T-cell (primary cell): ENCODE results near the gene PTGES2. TPM values are rescaled to one million over a fixed set of nuclear protein-coding genes. Genes with fewer than 3 reads are reported as not detected.
"Not testable (repeated sequence)": the region's sequence is repeated elsewhere in the genome, so short reads cannot be mapped to it uniquely, and the experiment has no call there.

Experiments used
- ATAC-seq, 4 experiments: fragments of 200-7000 bp in 3 of 4; fragments of 150-1000 bp in 1 of 4; cut with Tn5 transposase; replicated peaks in 1 of 4; 1 replicate in 3 of 4; 2 replicates in 1 of 4; pipeline ENCODE4 v1.10.0; 2021; ENCODE audit warnings: moderate library complexity in 3 of 4, mild to moderate bottlenecking in 2 of 4, moderate number of reproducible peaks in 1 of 4
- CTCF ChIA-PET, 2 donors: fragments of 300-600 bp; sonication (Branson Sonifier 250); formaldehyde crosslinking; loops; one replicate each; lab custom pipeline; 2022; ENCODE audit warnings: antibody characterized with exemption in 2 of 2; lab: Charles Lee
- POLR2A ChIA-PET, 2 donors: fragments of 300-600 bp; sonication (Branson Sonifier 250); formaldehyde crosslinking; loops; one replicate each; lab custom pipeline; 2022; ENCODE audit warnings: antibody characterized with exemption in 2 of 2; lab: Charles Lee
- DNase-seq, 35 experiments: peaks; one replicate each; pipeline versions ENCODE4 v3.0.0 to v3.0.0-alpha.2; 2013 to 2023
- H3K27ac ChIP-seq: one replicate; pipeline ENCODE4 v1.5.1; 2013; ENCODE audit warnings: low read length
- H3K27me3 ChIP-seq, 2 experiments: replicated peaks in 1 of 2; 1 replicate in 1 of 2; 2 replicates in 1 of 2; pipeline versions ENCODE4 v1.6.1 to v1.7.0; 2013; ENCODE audit warnings: low read length in 1 of 2, mixed read lengths in 1 of 2; ENCODE audit not compliant: control insufficient read depth in 2 of 2, insufficient read depth in 2 of 2; ENCODE audit errors: extremely low read depth in 1 of 2
- H3K36me3 ChIP-seq, 2 donors: 1 replicate in 1 of 2; 2 replicates in 1 of 2; pipeline versions ENCODE4 v1.6.1 to v1.7.0; 2013; ENCODE audit warnings: low read length in 1 of 2; ENCODE audit not compliant: control insufficient read depth in 2 of 2, insufficient read depth in 1 of 2; ENCODE audit errors: extremely low read depth in 1 of 2
- H3K4me1 ChIP-seq, 2 experiments: 1 replicate in 1 of 2; 2 replicates in 1 of 2; pipeline versions ENCODE4 v1.6.1 to v1.7.0; 2013; ENCODE audit warnings: low read length in 2 of 2, mixed read lengths in 1 of 2; ENCODE audit not compliant: insufficient read depth in 2 of 2, control insufficient read depth in 1 of 2; ENCODE audit errors: extremely low read depth in 1 of 2
- H3K4me3 ChIP-seq, 2 donors: 1 replicate in 1 of 2; 2 replicates in 1 of 2; pipeline versions ENCODE4 v1.5.1 to v1.7.0; 2013; ENCODE audit warnings: mild to moderate bottlenecking in 2 of 2, low read length in 1 of 2, moderate library complexity in 1 of 2; ENCODE audit not compliant: control insufficient read depth in 1 of 2; ENCODE audit errors: extremely low read depth in 1 of 2
- H3K9me3 ChIP-seq: 2 replicates; pipeline ENCODE4 v1.7.0; 2013
- H3K27ac Mint-ChIP-seq, 2 donors: one replicate each; pipeline ENCODE4 v1.8.0; 2020 to 2021; ENCODE audit warnings: mild to moderate bottlenecking in 2 of 2, mixed read lengths in 2 of 2
- H3K27me3 Mint-ChIP-seq, 2 donors: one replicate each; pipeline ENCODE4 v1.8.0; 2021 to 2022; ENCODE audit warnings: mixed read lengths in 2 of 2
- H3K36me3 Mint-ChIP-seq: one replicate; pipeline ENCODE4 v1.8.0; 2021; ENCODE audit warnings: mixed read lengths
- H3K4me1 Mint-ChIP-seq, 3 donors: one replicate each; pipeline ENCODE4 v1.8.0; 2020 to 2022; ENCODE audit warnings: mixed read lengths in 3 of 3, mild to moderate bottlenecking in 1 of 3
- H3K4me3 Mint-ChIP-seq, 3 donors: one replicate each; pipeline ENCODE4 v1.8.0; 2020 to 2022; ENCODE audit warnings: mild to moderate bottlenecking in 3 of 3, mixed read lengths in 3 of 3, moderate library complexity in 3 of 3
- H3K9me3 Mint-ChIP-seq, 3 donors: one replicate each; pipeline ENCODE4 v1.8.0; 2020 to 2022; ENCODE audit warnings: mixed read lengths in 3 of 3
- WGBS: methylation state at CpG from one replicate; pipeline ENCODE4 v1.1.5; 2013; ENCODE audit warnings: missing lambda C conversion rate; ENCODE audit not compliant: insufficient coverage; 5-methylcytosine and 5-hydroxymethylcytosine counted together
- total RNA-seq, 35 experiments: library from RNA in 6 of 35; stranded (reverse) in 6 of 35; fragments of 120-200 nt in 1 of 35; gene quantifications; one replicate each; pipeline versions ENCODE4 v1.2.1 to v1.2.4 and lab custom pipeline; 2013 to 2026

PTGES2 gene
- total RNA-seq, 5 donors from 2014 or later (not counting 1 experiment from before 2014, with no cell fraction given), result 60.2 to 91.7 (median 79.2) TPM

- DNase-seq, result no peak
- H3K27ac Mint-ChIP-seq, result peak overlapping the region in 1 of 2 donors; percentile 36
Measured at GRCh38 chr9:128116104-128117083, 11.1 kb downstream of the PTGES2 start.

DNA sequence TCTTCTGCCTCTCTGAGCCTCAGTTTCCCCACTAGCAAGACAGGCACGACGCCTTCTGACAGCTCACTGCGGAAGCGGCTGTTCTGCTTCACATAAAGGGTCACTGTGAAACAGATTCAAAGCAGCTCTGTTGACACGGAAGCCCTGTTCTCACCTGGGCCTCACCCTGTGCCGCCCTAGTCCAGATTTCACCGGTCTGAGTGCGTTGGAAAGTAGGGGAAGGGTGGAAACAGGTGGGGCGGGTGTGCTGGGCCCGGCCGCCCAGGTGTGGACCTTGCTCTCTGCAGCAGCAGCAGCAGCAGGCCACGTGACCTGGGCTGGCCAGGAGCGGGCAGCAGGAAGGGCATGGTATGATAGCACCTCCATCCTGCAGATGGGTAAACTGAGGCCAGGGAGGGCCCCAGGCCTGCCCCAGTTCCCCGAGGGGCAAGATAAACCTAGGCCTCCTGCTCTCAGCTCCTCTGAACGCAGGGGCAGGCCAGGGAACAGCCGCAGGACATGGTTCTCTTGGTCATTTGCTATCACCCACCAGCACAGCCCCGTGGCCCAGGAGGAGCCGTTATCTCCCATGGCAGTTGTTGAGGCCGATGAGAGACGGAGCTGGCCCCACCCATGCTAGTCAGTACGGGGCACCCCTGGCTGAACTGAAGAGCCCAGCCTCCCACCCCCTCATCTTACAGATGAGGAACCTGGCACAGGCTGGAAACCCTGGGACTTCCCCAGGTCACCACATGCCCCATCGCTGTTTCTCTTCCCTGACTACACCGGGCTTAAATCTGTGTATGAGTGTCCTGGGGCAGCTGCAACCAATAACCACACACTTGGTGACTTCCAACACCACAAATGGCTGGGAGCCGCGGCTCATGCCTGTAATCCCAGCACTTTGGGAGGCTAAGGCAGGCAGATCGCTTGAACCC, 12.1 kb downstream of the PTGES2 start:
- POLR2A ChIA-PET, result no interaction called here
- peaks cover 0 to 15% of the 10 kb centered on the region in 2 experiments for H3K4me1 ChIP-seq
- H3K36me3 ChIP-seq, result peaks cover 6 to 9% of the 10 kb centered on the region in 2 donors
- Mint-ChIP-seq H3K36me3 (peaks cover 13% of the 10 kb centered on the region), H3K4me3 (no peak overlapping the region), H3K27ac (peak overlapping the region in 1 of 2 donors; percentile 36), H3K27me3 (no peaks in the 10 kb centered on the region), H3K4me1 (peaks cover 7 to 15% (median 11%) of the 10 kb centered on the region in 3 donors), H3K9me3 (no peaks in the 10 kb centered on the region)
- no peak overlapping the region for H3K4me3 ChIP-seq
- CTCF ChIA-PET, result interaction anchor here (1.0 kb wide), 2 partner anchors 48 to 84 kb away, joined by 3 read pairs; partner anchors contain the start of genes NAIF1 (in 1 of the 2) and SLC25A25 (in 1 of the 2)
- 82% methylated on average over 24 of the region's 26 CpGs for WGBS
- H3K9me3 ChIP-seq, result no peaks in the 10 kb centered on the region
- peak in 1 of 35 experiments; percentile 48 for DNase-seq
- no peak for ATAC-seq
- no peaks in the 10 kb centered on the region for H3K27me3 ChIP-seq
- no peak overlapping the region for H3K27ac ChIP-seq

More at GRCh38 chr9:128116104-128117083, 11.1 kb downstream of the PTGES2 start:
- ChIA-PET CTCF (interaction anchor here (1.0 kb wide), 2 partner anchors 49 to 85 kb away, joined by 3 read pairs; partner anchors contain the start of genes NAIF1 (in 1 of the 2) and SLC25A25 (in 1 of the 2)), POLR2A (no interaction called here)
- H3K36me3 ChIP-seq, result peaks cover 6 to 15% of the 10 kb centered on the region in 2 donors
- Mint-ChIP-seq H3K36me3 (peaks cover 11% of the 10 kb centered on the region), H3K4me1 (peaks cover 7 to 15% (median 11%) of the 10 kb centered on the region in 3 donors), H3K27me3 (no peaks in the 10 kb centered on the region), H3K4me3 (no peak overlapping the region), H3K9me3 (no peaks in the 10 kb centered on the region)
- no peak overlapping the region for H3K27ac ChIP-seq
- 96% methylated on average over 8 of the region's 16 CpGs for WGBS
- H3K4me1 ChIP-seq, result peaks cover 0 to 15% of the 10 kb centered on the region in 2 experiments
- no peak for ATAC-seq
- no peaks in the 10 kb centered on the region for H3K27me3 ChIP-seq
- no peak overlapping the region for H3K4me3 ChIP-seq
- H3K9me3 ChIP-seq, result no peaks in the 10 kb centered on the region

- Histone ChIP-seq H3K4me1 (peaks cover 0 to 15% of the 10 kb centered on the region in 2 experiments), H3K4me3 (no peak overlapping the region), H3K9me3 (no peaks in the 10 kb centered on the region), H3K36me3 (peaks cover 6 to 13% of the 10 kb centered on the region in 2 donors), H3K27me3 (no peaks in the 10 kb centered on the region), H3K27ac (no peak overlapping the region)
- POLR2A ChIA-PET, result no interaction called here
- Mint-ChIP-seq H3K27me3 (no peaks in the 10 kb centered on the region), H3K4me1 (peaks cover 9 to 15% (median 13%) of the 10 kb centered on the region in 3 donors), H3K4me3 (no peak overlapping the region), H3K27ac (no peak overlapping the region), H3K36me3 (peaks cover 17% of the 10 kb centered on the region), H3K9me3 (no peaks in the 10 kb centered on the region)
- ATAC-seq (no peak), DNase-seq (no peak)
- WGBS, result 93% methylated on average over 23 of the region's 29 CpGs
- CTCF ChIA-PET, result no interaction called here
Measured at GRCh38 chr9:128114326-128115186, 13.0 kb downstream of the PTGES2 start.

DNA sequence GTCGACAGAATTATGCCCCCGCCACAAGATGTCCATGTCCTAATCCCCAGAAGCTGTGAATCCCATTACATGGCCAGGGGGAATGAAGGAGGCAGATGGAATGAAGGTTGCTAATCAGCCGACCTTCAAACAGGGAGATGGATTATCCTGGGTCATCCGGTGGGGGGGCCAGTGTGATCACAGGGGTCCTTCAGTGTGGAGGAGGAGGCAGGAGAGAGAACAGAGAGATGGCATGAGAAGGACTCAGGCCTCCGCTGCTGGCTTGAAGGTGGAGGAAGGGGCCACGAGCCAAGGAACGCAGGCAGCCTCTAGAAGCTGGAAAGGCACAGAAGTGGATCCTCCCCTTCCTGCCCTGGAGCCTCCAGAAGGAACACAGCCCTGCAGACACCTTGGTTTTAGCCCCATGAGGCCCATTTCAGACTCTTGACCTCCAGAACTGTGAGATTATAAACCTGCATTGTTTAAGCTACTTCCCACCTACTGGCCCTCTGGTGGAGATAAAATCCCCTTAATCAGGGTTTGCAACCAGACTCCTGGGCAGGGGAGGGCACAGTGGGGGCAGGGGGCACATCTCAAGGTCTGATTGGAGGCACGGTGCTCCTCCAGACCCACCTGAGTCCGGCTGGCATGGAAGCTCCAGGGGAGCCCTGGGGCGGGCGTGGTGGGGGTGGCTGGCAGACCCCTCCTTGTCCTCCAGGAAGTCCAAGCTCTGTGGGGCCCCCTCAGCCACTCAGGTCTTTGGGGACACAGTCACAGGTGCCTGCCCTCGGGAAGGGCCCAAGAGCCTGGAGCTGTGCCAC, 13.8 kb downstream of the PTGES2 start:
- DNase-seq, result no peak

DNA sequence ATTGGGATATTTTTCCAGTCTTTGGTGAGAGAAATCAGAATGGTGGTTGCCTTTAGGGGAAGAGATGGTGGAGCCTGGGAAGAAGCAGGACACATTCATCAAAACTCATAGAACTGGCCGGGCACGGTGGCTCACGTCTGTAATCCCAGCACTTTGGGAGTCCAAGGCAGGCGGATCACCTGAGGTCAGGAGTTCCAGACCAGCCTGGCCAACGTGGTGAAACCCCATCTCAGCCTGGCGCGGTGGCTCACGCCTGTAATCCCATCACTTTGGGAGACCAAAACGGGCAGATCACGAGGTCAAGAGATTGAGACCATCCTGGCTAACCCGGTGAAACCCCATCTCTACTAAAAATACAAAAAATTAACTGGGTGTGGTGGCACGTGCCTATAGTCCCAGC, 15.8 kb downstream of the PTGES2 start:
- H3K27ac ChIP-seq, H3K27ac Mint-ChIP-seq, H3K27me3 Mint-ChIP-seq, ATAC-seq, DNase-seq, H3K4me3 ChIP-seq, H3K9me3 ChIP-seq, CTCF ChIA-PET, H3K4me1 ChIP-seq, H3K4me3 Mint-ChIP-seq, H3K9me3 Mint-ChIP-seq, POLR2A ChIA-PET, H3K4me1 Mint-ChIP-seq, H3K27me3 ChIP-seq: not testable (repeated sequence)
- WGBS, result 90% methylated on average over 8 of the region's 12 CpGs
- peaks cover 29% of the 10 kb centered on the region for H3K36me3 Mint-ChIP-seq
- H3K36me3 ChIP-seq, result peaks cover 22 to 34% of the 10 kb centered on the region in 2 donors

More for the DNA sequence above, 13.8 kb downstream of the PTGES2 start:
- H3K4me1 ChIP-seq, result peaks cover 0 to 15% of the 10 kb centered on the region in 2 experiments
- Mint-ChIP-seq H3K36me3 (peaks cover 22% of the 10 kb centered on the region), H3K27me3 (no peaks in the 10 kb centered on the region), H3K4me1 (peaks cover 9 to 14% (median 14%) of the 10 kb centered on the region in 3 donors), H3K4me3 (no peak overlapping the region), H3K9me3 (no peaks in the 10 kb centered on the region), H3K27ac (no peak overlapping the region)
- H3K4me3 ChIP-seq, result no peak overlapping the region
- no peak overlapping the region for H3K27ac ChIP-seq
- 93% methylated on average over 9 of the region's 12 CpGs for WGBS
- H3K27me3 ChIP-seq, result no peaks in the 10 kb centered on the region
- POLR2A ChIA-PET, result interaction anchor here in 1 of 2 donors (0.6 kb wide), 1 partner anchor 523 kb away, joined by 4 read pairs; no protein-coding TSS in a partner anchor
- H3K9me3 ChIP-seq, result no peaks in the 10 kb centered on the region
- peaks cover 6 to 14% of the 10 kb centered on the region in 2 donors for H3K36me3 ChIP-seq
- CTCF ChIA-PET, result interaction anchor here (0.6 to 0.9 kb wide), 4 partner anchors 14 to 307 kb away, joined by 3 to 6 read pairs (median 4); partner anchors contain the start of gene CERCAM (in 1 of the 2)
- ATAC-seq, result no peak
